Mammary epithelial cell (primary cell): ENCODE data around the gene SORCS1.

ENCODE experiments used
- CTCF ChIP-seq, 2 donors: IDR thresholded peaks in 1 of 2; conservative IDR thresholded peaks in 1 of 2; 2 replicates each; pipeline ENCODE4 v1.5.1; 2011 to 2012; ENCODE audit warnings: inconsistent platforms in 2 of 2, low read length in 2 of 2, mild to moderate bottlenecking in 2 of 2, control low read depth in 1 of 2, low read depth in 1 of 2; ENCODE audit not compliant: insufficient read depth in 1 of 2; ENCODE audit errors: extremely low read depth in 1 of 2
- EZH2 ChIP-seq: IDR thresholded peaks from 2 replicates; pipeline ENCODE4 v1.6.1; 2012; ENCODE audit warnings: low read length, inconsistent platforms, borderline replicate concordance

DNA sequence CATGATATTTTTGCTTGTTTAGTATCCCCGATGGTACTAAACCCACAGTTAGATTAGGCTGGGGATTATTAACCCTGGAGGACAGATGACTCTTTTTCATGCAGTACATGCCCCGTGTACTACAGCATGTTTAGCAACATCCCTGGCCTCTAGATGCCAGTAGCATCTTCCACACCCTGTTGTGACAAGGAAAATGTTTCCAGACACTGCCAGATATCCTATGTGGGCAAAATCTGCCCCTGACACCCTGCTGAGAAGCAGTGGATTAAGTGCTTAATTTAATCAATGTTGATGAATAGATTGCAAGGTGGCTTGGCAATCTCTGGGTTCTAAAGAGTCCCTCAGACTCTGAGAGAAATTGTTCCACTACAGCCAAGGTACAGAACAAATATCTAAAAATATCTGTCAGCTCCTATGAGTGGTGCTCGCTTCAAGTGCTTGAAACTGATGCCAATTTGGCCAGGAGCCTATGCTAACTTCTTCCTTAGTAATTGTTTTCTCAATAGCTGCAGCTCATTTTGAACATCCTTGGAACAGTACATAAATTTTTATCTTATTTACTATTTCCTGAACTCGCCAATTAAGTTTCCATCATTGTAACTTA is 247.0 kb downstream of the SORCS1 start:
- no peak for TF ChIP-seq CTCF (conservative IDR thresholded peaks at IDR 0.05 in 1 of 2, IDR thresholded peaks at IDR 0.05 in 1 of 2; ENCODE audit: extremely low read depth in 1 of 2, insufficient read depth in 1 of 2, low read depth in 1 of 2, low read length in 2 of 2)
- no peak for TF ChIP-seq EZH2
